22Rv1 (cell line): ENCODE results near the gene RNF138.
"Not testable (repeated sequence)": the region's sequence is repeated elsewhere in the genome, so short reads cannot be mapped to it uniquely, and the experiment has no call there.

ENCODE experiments used
- H3K27ac ChIP-seq: fragments of 450-650 bp; 2 replicates; pipeline ENCODE4 v1.5.1; 2017
- CTCF ChIP-seq: fragments of 450-650 bp; IDR thresholded peaks from 2 replicates; pipeline ENCODE4 v1.5.1; 2017; ENCODE audit warnings: mild to moderate bottlenecking
- ZFX ChIP-seq: fragments of 450-650 bp; IDR thresholded peaks from 2 replicates; pipeline ENCODE4 v1.6.1; 2017; ENCODE audit warnings: antibody characterized with exemption, borderline replicate concordance

Gene RNF138

GRCh38 chr18:32157580-32157979 is 65.9 kb downstream of the RNF138 start:
- TF ChIP-seq CTCF: no peak
- no peak for TF ChIP-seq ZFX
- no peak overlapping the region for H3K27ac ChIP-seq

DNA sequence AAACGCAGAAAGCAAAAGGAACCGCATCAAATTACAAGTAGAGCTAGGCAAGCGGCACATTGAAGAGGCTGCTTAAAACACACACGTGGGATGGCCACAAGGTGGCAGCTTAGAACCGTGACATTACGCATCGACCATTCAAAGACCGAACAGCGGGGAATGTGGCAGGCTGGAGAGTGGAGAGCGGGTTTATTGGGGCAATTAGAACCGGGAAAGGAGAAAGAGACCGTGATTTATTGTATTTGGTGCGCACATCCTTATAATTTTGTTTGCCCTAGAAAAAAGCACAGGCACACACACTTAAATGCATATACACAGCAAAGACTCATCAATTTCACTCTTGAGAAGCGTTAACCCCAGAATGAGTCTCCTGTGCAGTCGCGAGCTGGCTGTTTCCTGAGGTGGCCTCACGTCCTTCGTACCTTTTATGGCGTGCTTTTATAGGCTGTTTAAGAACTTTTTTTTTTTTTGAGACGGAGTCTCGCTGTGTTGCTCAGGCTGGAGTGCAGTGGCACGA is 66.5 kb downstream of the RNF138 start:
- no peak overlapping the region for H3K27ac ChIP-seq
- TF ChIP-seq CTCF (peak; percentile 83), ZFX (no peak)

GRCh38 chr18:32158631-32159030 is 67.0 kb downstream of the RNF138 start:
- not testable (repeated sequence) for H3K27ac ChIP-seq

DNA sequence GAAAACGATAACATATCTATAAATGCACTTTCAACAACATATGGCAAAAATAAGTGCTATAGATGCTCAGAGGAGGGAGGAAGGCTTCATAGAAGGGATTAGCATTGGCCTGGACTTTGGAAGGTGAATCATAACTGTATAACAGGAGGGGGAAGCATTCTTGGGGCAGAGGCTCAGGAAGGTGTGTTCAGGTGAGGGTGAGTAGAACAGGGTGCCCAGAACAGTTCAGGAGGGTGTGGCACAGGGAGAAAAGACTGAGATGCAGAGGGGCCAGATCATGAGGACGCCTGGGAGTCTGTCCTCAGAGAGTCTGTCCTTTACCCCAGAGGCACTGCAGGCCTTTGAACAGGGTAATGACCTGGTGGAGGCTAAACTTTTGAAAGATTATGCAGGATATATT is 68.9 kb downstream of the RNF138 start:
- TF ChIP-seq CTCF: no peak
- TF ChIP-seq ZFX: no peak
- H3K27ac ChIP-seq: no peak overlapping the region

GRCh38 chr18:32167980-32168730 is 76.5 kb downstream of the RNF138 start:
- H3K27ac ChIP-seq: no peak overlapping the region
- TF ChIP-seq CTCF (no peak), ZFX (no peak)

GRCh38 chr18:32173654-32174053 is 82.0 kb downstream of the RNF138 start:
- no peak for TF ChIP-seq ZFX
- no peak for TF ChIP-seq CTCF

DNA sequence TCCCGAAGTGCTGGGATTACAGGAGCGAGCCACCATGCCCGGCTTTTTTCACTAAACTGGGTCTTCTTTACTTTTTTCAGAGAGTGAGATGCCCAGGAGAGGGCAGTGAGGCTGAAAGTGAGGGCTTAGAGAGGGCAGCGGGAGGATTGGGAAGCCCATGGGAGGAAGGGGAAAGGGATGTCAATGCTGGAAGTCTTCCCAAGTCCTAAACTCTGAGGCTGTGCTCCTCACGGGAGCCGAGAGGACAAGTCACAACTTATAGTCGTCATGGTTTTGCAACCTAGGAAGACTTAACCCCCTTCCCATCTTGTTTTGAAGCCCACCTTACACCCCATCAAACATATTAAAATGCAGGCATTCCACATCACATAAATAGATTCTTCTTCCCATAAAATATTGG is 83.0 kb downstream of the RNF138 start:
- no peak for TF ChIP-seq ZFX
- no peak for TF ChIP-seq CTCF

More at GRCh38 chr18:32173654-32174053, 82.0 kb downstream of the RNF138 start:
- H3K27ac ChIP-seq: no peak overlapping the region

GRCh38 chr18:32175265-32175664 is 83.6 kb downstream of the RNF138 start:
- H3K27ac ChIP-seq: no peak overlapping the region
- no peak for TF ChIP-seq CTCF

More for the DNA sequence above, 83.0 kb downstream of the RNF138 start:
- no peak overlapping the region for H3K27ac ChIP-seq

DNA sequence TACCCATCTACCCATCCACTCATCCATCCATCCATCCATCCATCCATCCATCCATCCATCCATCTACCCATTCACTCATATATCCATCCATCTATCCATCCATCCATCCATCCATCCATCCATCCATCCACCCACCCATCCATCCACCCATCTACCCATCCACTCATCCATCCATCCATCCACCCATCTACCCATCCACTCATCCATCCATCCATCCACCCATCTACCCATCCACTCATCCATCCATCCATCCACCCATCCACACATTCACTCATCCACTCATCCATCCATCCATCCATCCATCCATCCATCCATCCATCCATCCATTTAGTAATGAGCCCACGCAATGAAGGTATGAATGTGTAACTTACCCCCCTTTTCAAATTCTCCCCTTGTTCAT is 85.1 kb downstream of the RNF138 start:
- not testable (repeated sequence) for H3K27ac ChIP-seq
